Common myeloid progenitor, CD34-positive (primary cell): ENCODE data around the gene LUC7L.
A peak's percentile ranks its signal among the peaks of the same experiment; 100 is the strongest.

Source experiments
- CTCF ChIA-PET: fragments of 350-600 bp; sonication (Branson Sonifier 250); formaldehyde crosslinking; loops from one replicate; lab custom pipeline; 2021; ENCODE audit warnings: antibody characterized with exemption; lab: Charles Lee
- POLR2A ChIA-PET: fragments of 350-600 bp; sonication (Branson Sonifier 250); formaldehyde crosslinking; loops from one replicate; lab custom pipeline; 2021; ENCODE audit warnings: antibody characterized with exemption; lab: Charles Lee
- DNase-seq, 3 donors: peaks; one replicate each; pipeline versions ENCODE4 v3.0.0 to v3.0.0-alpha.2; 2013
- H3K27ac ChIP-seq, 2 experiments: 1 replicate in 1 of 2; 2 replicates in 1 of 2; pipeline ENCODE4 v1.7.0; 2013; ENCODE audit warnings: inconsistent platforms in 2 of 2, low read length in 2 of 2, mild to moderate bottlenecking in 2 of 2, low read depth in 1 of 2, moderate library complexity in 1 of 2; ENCODE audit not compliant: severe bottlenecking in 2 of 2, insufficient read depth in 1 of 2, poor library complexity in 1 of 2
- H3K27me3 ChIP-seq, 5 experiments: replicated peaks in 2 of 5; 1 replicate in 3 of 5; 2 replicates in 2 of 5; pipeline versions ENCODE4 v1.6.1 to v1.7.0; 2013; ENCODE audit warnings: low read length in 4 of 5, mild to moderate bottlenecking in 2 of 5, moderate library complexity in 2 of 5, inconsistent platforms in 1 of 5; ENCODE audit not compliant: insufficient read depth in 5 of 5, control insufficient read depth in 4 of 5
- H3K36me3 ChIP-seq, 4 experiments: 1 replicate in 2 of 4; 2 replicates in 2 of 4; pipeline versions ENCODE4 v1.6.1 to v1.7.0; 2013; ENCODE audit warnings: low read length in 3 of 4, control low read depth in 1 of 4, mild to moderate bottlenecking in 1 of 4; ENCODE audit not compliant: control insufficient read depth in 4 of 4, insufficient read depth in 4 of 4
- H3K4me1 ChIP-seq, 4 experiments: 1 replicate in 3 of 4; 2 replicates in 1 of 4; pipeline versions ENCODE4 v1.6.1 to v1.7.1; 2013; ENCODE audit warnings: low read length in 3 of 4, mild to moderate bottlenecking in 3 of 4, control low read depth in 1 of 4, inconsistent platforms in 1 of 4, moderate library complexity in 1 of 4; ENCODE audit not compliant: control insufficient read depth in 4 of 4, insufficient read depth in 4 of 4; ENCODE audit errors: control extremely low read depth in 1 of 4
- H3K4me3 ChIP-seq, 7 experiments: 1 replicate in 4 of 7; 2 replicates in 3 of 7; pipeline versions ENCODE4 v1.5.1 to v1.7.0; 2013; ENCODE audit warnings: mild to moderate bottlenecking in 7 of 7, low read length in 6 of 7, moderate library complexity in 6 of 7, inconsistent platforms in 2 of 7, low read depth in 2 of 7, control low read depth in 1 of 7; ENCODE audit not compliant: insufficient read depth in 4 of 7, control insufficient read depth in 1 of 7; ENCODE audit errors: extremely low read depth in 1 of 7
- H3K9me3 ChIP-seq, 5 experiments: 1 replicate in 4 of 5; 2 replicates in 1 of 5; pipeline versions ENCODE4 v1.6.1 to v1.7.1; 2013; ENCODE audit warnings: low read length in 4 of 5, mild to moderate bottlenecking in 2 of 5, inconsistent platforms in 1 of 5, low read depth in 1 of 5, moderate library complexity in 1 of 5; ENCODE audit not compliant: control insufficient read depth in 4 of 5, insufficient read depth in 2 of 5; ENCODE audit errors: control extremely low read depth in 1 of 5
- WGBS: methylation state at CpG from one replicate; pipeline ENCODE4 v1.1.5; 2013; ENCODE audit not compliant: insufficient coverage; 5-methylcytosine and 5-hydroxymethylcytosine counted together

Gene LUC7L

DNA sequence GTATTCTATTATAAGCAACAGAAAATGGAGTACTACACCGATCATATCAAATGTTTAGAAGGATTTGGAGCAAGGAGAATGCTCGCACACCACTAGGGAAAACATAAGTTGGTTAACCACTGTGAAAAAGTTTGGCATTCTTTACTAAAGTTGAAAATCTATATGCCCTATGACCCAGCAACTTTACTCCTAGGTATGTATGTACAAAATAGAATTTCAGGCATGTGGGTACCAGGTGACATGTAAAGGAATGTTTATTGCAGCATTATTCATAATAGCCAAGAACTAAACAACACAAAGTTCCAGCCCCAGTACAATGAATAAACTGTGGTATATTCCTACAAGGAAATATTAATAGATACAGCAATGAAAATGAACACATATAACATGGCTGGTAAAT, 82.6 kb downstream of the LUC7L start:
- ChIA-PET CTCF (no interaction called here), POLR2A (no interaction called here)
- no CpG with 5 or more reads among the region's 2 CpGs for WGBS

DNA sequence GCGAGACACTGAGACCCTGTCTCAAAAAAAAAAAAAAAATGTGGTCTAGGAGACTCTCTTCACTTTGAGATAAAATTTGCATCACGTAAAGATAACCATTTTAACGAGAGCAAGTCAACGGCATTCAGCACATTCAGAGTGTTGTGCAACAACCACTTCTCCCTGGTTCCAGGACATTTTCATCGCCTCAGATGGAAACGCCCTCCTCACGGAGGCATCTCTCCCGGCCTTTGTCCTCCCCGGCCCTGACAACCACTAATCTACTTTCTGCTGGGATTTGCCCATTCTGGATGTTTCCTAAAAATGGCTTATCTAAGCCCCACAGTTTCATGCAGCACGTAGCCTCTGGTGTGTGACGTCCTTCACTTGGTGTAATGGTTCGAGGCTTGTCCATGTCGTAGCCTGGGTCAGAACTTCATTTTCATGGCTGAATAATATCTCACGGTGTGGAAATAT, 84.4 kb downstream of the LUC7L start:
- 93% methylated on average over 14 of the region's 14 CpGs for WGBS
- Histone ChIP-seq H3K36me3 (no peaks in the 10 kb centered on the region), H3K4me3 (no peak overlapping the region), H3K27me3 (peaks cover 0 to 9% (median 7%) of the 10 kb centered on the region in 5 experiments), H3K4me1 (no peaks in the 10 kb centered on the region), H3K27ac (no peak overlapping the region), H3K9me3 (no peaks in the 10 kb centered on the region)
- ChIA-PET CTCF (no interaction called here), POLR2A (interaction anchor here (0.6 kb wide), 1 partner anchor 83 kb away, joined by 6 read pairs; no protein-coding TSS in a partner anchor)
- no peak for DNase-seq

More for the DNA sequence above, 82.6 kb downstream of the LUC7L start:
- Histone ChIP-seq H3K4me1 (no peaks in the 10 kb centered on the region), H3K27me3 (peaks cover 0 to 16% (median 9%) of the 10 kb centered on the region in 5 experiments), H3K27ac (no peak overlapping the region), H3K9me3 (no peaks in the 10 kb centered on the region), H3K4me3 (no peak overlapping the region), H3K36me3 (no peaks in the 10 kb centered on the region)
- no peak for DNase-seq

DNA sequence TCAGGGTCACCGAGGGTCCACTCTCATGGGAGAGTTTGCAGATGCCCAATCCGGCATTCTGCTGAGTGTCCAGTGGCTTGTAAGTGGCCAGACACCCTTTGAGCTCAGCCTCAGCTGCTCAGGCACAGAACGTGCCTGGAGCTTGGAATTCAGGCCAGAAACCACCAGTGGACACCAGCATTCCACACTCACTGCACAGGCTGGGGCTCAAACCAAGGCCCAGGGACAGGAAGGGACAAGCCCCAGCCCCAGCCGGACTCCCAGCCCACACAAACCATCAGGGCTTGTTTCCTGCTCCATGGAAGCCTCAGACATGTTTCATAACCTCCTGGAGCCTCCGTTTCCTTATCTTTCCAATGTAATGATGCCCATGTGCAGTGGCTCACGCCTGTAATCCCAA, 85.8 kb downstream of the LUC7L start:
- ChIA-PET CTCF (interaction anchor here (1.0 kb wide), 1 partner anchor 37 kb away, joined by 3 read pairs; the partner anchor contains the start of gene HBQ1), POLR2A (no interaction called here)
- Histone ChIP-seq H3K9me3 (no peaks in the 10 kb centered on the region), H3K27me3 (peaks cover 0 to 2% (median under 1%) of the 10 kb centered on the region in 5 experiments), H3K27ac (peak overlapping the region in 1 of 2 experiments; percentile 36), H3K4me3 (no peak overlapping the region), H3K4me1 (peaks cover 0 to 2% (median 0%) of the 10 kb centered on the region in 4 experiments), H3K36me3 (no peaks in the 10 kb centered on the region)
- WGBS = 90% methylated on average over 6 of the region's 6 CpGs
- DNase-seq = no peak

DNA sequence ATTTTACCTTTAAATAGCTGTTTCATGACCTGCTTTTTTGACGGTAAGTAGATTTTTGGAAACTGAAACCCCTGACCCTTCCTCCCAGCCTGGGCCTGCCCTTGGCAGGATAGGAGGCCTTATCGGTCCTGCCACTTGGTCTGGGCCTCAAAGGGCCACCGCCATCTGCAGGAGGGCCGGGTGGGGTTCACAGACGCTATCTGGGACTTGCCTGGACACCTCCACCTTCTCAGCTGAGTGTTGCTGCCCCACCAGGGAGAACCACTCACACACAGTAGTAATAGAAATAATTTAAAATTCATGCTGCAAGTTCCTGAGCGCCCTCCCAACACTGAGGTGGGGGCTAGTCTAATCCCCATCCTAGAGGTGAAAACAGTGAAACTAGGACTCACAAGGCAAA, 86.2 kb downstream of the LUC7L start:
- H3K27ac ChIP-seq = peak overlapping the region in 1 of 2 experiments; percentile 36
- 92% methylated on average over 6 of the region's 6 CpGs for WGBS
- no peaks in the 10 kb centered on the region for H3K36me3 ChIP-seq
- CTCF ChIA-PET = interaction anchor here (1.0 kb wide), 1 partner anchor 37 kb away, joined by 3 read pairs; the partner anchor contains the start of gene HBQ1
- H3K4me3 ChIP-seq = no peak overlapping the region
- H3K9me3 ChIP-seq = no peaks in the 10 kb centered on the region
- H3K27me3 ChIP-seq = peaks cover 0 to 2% (median 0%) of the 10 kb centered on the region in 5 experiments
- peaks cover 0 to 2% (median 0%) of the 10 kb centered on the region in 4 experiments for H3K4me1 ChIP-seq
- POLR2A ChIA-PET = no interaction called here
- no peak for DNase-seq

DNA sequence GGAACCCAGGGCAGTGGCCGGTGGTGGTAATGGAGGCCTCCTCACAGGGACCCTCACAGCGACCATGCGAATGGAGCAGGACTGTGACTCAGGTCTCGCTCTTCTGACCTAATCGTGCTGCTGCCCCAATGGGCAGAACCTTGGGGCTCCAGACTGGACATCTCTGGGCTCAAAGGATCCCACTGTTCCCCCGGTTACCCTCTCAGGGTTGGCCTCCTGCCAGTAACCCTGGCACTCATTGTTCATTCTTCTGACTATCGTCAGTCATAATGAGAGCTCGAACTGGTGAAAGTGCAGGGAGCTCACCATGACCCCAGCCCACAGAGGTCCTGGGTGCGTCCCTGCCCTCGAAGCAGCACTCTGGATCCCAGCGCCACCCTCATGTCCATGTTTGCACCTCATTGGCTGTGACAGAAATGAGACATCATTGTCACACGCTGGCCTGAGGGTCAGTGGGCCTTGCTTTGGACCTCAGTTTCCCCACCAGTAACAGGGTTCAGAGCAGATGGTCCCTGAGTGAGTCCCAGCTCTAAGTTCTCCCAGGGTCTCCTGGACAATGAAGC, 86.8 kb downstream of the LUC7L start:
- ChIA-PET CTCF (interaction anchor here (1.0 kb wide), 1 partner anchor 38 kb away, joined by 3 read pairs; the partner anchor contains the start of gene HBQ1), POLR2A (no interaction called here)
- Histone ChIP-seq H3K36me3 (no peaks in the 10 kb centered on the region), H3K4me3 (no peak overlapping the region), H3K9me3 (no peaks in the 10 kb centered on the region), H3K27me3 (peaks cover 0 to 2% (median 0%) of the 10 kb centered on the region in 5 experiments), H3K4me1 (peaks cover 2 to 5% (median 3%) of the 10 kb centered on the region in 4 experiments), H3K27ac (peak overlapping the region in 1 of 2 experiments; percentile 36)
- WGBS = 89% methylated on average over 12 of the region's 12 CpGs
- DNase-seq = no peak

DNA sequence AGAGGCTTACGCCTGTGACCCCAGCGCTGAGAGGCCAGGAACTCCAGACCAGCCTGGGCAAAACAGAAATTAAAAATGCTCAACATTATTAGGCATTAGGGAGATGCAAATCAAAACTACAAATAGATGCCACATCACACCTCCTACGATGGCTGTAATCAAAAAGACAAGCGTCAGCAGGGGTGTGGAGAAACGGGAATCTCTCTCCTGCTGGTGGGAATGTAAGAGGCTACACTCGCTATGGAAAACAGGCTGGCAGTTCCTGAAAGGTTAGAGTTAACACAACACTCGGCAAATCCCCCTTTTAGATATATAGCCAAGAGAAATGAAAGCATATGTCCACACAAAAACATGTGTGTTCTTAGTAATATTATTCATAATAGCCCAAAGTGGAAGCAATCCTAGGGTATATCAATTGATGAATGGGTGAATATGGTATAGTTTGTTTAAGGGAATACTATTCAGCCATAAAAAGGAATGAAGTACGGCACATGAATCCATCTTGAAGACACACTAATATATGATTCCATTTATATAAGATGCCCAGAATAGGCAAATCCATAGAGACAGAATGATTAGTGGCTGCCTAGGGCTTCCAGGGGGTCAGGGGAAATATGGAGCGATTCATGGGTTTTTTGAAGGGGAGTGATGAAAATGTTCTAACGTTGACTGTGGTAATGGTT, 88.9 kb downstream of the LUC7L start:
- WGBS = 95% methylated on average over 7 of the region's 10 CpGs
- no peaks in the 10 kb centered on the region for H3K9me3 ChIP-seq
- H3K36me3 ChIP-seq = no peaks in the 10 kb centered on the region
- ChIA-PET POLR2A (no interaction called here), CTCF (interaction anchor here (0.9 kb wide), 1 partner anchor 11 kb away, joined by 3 read pairs; no protein-coding TSS in a partner anchor)
- peaks cover 0 to 2% (median 0%) of the 10 kb centered on the region in 5 experiments for H3K27me3 ChIP-seq
- H3K4me1 ChIP-seq = peaks cover 3 to 9% (median 7%) of the 10 kb centered on the region in 4 experiments
- DNase-seq = no peak
- H3K4me3 ChIP-seq = no peak overlapping the region
- no peak overlapping the region for H3K27ac ChIP-seq
